GM19239 (cell line): ENCODE data around the gene PTPRH.

Source experiments
- DNase-seq: peaks from one replicate; pipeline ENCODE4 v3.0.0; 2011; ENCODE audit warnings: low spot score; ENCODE audit not compliant: insufficient read length
- FAIRE-seq: peaks from 2 replicates; lab custom pipeline; 2011; peaks lifted over from hg19 to GRCh38; lab: Jason Lieb, UNC

PTPRH gene

GRCh38 chr19:55141696-55142095, 67.6 kb downstream of the PTPRH start:
- FAIRE-seq (no peak), DNase-seq (no peak)

GRCh38 chr19:55137915-55138314, 71.4 kb downstream of the PTPRH start:
- FAIRE-seq, result no peak

DNA sequence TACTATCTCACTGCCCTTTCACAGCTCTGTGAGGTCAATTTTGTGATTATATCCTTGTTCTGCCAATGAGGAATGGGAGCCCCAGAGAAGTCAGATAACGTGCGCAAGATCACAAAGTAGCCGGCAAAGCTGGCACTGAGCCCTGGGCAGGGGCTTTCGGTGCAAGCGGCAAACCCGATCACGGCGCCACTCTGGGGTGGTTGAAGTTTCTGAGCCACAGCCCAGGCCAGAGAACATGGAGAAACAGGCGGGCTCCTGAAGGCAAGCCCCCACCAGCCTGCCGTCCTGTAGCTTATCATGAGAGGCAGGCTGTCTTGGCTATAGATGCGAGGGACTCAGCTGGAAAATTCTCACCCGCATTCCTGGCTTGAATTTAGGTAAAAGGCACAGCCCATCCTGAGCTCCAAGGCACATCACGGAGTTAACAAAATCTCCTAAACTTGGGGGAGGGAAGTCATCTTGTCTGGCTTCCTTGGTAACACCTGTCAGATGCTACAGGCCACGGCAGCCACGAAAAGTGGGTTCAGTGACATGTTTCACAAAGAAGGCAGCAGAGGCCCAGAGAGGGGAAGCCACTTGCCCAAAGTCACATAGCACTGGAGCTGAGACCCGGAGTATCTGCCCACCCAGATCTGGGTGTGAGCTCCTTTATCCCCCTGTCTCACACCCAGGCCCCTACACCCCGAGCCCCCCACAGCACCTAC, 72.8 kb downstream of the PTPRH start:
- DNase-seq, result no peak
- FAIRE-seq, result no peak

More at GRCh38 chr19:55137915-55138314, 71.4 kb downstream of the PTPRH start:
- no peak for DNase-seq

GRCh38 chr19:55134736-55135135, 74.6 kb downstream of the PTPRH start:
- DNase-seq, result no peak
- no peak for FAIRE-seq

GRCh38 chr19:55133639-55134444, 75.5 kb downstream of the PTPRH start:
- FAIRE-seq (no peak), DNase-seq (no peak)

DNA sequence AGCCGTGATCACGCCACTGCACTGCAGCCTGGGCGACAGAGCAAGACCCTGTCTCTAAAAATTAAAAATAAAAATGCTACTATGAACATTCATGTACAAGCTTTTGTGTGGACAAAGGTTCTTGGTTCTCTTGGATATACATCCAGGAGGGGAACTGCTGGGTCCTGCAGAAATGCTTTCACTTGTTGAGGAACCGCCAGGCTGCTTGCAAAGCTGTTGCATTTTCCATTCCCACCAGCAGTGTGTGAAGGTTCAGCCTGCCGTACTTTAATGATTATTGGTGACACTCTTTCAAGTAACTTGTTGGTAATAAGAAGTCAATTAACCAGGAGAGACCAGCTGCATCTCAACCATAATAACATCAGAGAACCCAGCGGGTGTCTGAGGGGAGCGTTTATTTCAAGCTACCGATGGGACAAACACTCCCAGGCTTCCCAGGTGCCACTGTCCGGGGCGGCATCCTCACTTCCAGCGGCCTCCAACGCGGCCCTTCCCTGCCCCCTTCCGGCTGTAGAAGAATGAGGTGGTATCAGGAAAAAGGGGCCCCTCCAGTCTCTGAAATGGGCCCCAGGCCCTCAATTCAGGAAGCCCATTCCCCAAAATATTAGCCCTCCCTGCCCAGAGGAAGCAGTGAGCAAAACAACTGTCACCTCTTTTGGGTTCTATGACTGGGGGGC, 76.7 kb downstream of the PTPRH start:
- FAIRE-seq, result no peak
- no peak for DNase-seq

DNA sequence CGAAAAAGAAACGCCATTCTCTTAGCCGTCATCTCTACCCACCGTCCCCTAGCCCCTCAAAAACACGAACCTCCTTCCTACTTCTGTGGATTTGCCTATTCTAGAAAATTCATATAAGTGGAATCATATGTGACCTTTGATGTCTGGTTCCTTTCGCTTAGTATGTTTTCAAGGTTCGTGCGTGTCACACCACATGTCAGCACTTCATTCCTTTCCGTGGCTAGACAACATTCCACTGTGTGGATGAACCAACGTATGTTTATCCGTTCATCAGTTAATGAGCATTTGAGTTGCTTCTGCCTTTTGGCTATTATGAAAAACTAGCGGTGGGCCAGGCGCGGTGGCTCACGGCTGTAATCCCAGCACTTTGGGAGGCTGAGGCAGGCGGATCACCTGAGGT, 77.9 kb downstream of the PTPRH start:
- DNase-seq (no peak), FAIRE-seq (no peak)
